NCI-H1105 (cell line): ENCODE measurements around the gene MYLIP.
A peak's percentile ranks its signal among the peaks of the same experiment; 100 is the strongest.
"Not testable (repeated sequence)": the region's sequence is repeated elsewhere in the genome, so short reads cannot be mapped to it uniquely, and the experiment has no call there.

Experiments
- DNase-seq: peaks from one replicate; lab custom pipeline; 2025; lab: John Stamatoyannopoulos, UW

The MYLIP gene

DNA sequence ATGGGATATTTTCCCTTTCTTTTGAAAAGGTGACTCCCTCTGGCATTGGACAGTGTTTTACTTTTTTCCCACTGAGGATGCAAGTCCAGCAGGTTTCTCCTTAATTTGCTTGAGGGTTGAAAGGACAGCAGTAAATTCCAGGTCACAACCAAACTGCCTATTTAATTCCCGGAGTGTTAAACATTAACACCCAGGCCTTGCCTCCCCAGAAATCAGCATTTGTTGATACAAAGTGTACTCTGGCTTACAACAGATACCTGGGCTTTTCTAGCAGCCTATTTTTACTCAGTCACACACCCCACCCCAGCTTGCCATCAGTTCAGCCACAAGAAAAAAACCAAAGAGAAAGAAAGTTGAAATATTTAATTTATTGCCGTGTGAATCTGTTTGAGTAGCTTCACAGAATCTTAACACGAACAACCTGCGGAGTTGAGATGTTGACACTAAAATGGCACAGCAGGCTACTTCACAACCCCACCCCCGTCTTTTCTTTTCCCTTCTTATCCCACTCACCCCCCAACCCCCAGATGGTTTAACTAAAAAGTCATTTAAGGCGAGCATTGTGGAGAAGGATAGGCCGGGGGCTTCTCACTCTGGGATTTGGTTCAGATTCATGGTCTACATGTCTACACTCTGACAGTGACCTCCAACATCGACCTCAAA is 45.7 kb downstream of the MYLIP start:
- DNase-seq: no peak

GRCh38 chr6:16176600-16176999 is 47.7 kb downstream of the MYLIP start:
- DNase-seq: not testable (repeated sequence)

- no peak for DNase-seq
Measured at GRCh38 chr6:16177881-16178280, 49.0 kb downstream of the MYLIP start.

DNA sequence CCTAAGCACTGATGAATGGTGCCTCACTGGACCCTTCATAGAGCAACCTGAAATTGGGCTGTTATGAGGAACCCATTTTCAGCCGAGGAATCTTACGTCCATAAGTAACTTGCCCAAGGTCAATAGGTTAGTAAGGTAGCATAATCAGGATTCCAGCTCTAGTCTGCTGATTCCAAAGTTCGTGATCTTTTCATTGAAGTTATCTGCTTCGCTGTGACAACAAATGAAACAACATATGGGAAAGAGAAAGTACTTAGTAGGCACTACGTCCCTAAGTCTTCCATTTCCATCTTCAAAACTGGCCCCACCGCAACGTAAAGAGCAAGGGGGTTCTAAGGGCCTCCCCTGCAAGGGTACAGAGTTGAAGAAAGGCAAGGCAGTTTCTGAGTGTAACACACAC is 49.5 kb downstream of the MYLIP start:
- DNase-seq: no peak

DNA sequence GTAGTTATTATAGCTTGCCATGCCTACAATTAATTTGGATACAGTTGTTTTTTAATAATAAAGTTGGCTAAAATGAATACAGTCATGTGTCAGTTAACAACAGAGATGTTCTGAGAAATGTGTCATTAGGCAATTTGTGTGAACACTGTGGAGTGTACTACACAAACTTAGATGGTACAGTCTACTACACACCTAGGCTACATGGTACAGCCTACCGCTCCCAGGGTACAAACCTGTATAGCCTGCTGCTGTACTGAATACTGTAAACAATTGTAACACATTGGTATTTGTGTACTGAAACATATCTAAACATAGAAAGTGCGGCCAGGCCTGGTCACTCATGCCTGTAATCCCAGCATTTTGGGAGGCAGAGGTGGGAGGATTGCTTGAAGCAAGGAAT is 50.2 kb downstream of the MYLIP start:
- no peak for DNase-seq

GRCh38 chr6:16179970-16180431 is 51.1 kb downstream of the MYLIP start:
- no peak for DNase-seq

DNA sequence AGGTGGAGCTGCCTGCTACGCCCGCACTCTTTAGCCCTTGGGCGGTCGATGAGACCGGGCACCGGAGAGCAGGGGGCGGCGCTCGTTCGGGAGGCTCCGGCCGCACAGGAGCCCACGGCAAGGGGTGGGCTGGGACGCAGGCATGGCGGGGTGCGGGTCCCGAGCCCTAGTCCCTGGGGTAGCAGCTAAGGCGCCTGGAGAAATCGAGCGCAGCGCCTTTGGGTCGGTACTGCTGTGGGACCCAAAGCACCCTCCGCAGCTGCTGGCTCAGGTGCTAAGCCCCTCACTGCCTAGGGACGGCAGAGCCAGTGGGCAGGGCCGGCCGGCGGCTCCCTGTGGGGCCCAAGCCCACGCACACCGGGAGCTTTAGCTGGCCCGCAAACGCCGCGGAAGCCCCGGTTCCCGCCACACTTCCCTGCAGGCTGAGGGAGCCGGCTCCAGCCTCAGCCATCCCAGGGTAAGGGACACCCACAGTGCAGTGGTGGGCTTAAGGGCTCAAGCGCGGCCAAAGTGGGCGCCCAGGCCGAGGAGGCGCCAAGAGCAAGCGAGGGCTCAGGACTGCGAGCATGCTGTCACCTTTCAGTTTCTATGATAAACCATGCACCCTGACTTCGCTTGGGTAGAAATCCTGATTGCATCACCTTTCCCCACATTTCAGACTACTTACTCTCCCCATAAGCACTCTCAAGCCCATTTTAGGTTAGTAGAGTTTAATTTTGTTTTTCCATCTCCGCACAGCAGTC is 52.0 kb downstream of the MYLIP start:
- DNase-seq: no peak

GRCh38 chr6:16181439-16182297 is 52.8 kb downstream of the MYLIP start:
- DNase-seq: no peak

GRCh38 chr6:16183187-16183664 is 54.3 kb downstream of the MYLIP start:
- DNase-seq: peak; percentile 35

DNA sequence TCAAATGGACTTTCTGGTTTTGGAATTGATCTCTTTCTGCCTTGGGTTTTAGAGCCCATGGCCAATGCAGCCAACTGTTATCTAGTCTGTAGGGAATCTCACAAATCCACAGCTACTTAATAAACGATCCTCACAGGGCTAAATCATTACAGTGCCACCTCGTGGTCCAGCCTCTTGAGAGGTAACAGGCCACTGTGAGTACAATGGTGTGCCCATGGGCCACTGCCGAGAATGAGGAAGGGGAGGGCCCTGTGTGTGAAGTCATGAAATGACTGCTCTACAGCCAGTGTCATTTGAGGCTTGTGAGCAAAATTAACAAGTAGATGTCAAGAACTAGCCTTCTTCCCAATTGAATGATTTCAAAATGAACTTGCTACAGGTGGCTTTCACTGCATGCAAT is 55.2 kb downstream of the MYLIP start:
- DNase-seq: no peak

DNA sequence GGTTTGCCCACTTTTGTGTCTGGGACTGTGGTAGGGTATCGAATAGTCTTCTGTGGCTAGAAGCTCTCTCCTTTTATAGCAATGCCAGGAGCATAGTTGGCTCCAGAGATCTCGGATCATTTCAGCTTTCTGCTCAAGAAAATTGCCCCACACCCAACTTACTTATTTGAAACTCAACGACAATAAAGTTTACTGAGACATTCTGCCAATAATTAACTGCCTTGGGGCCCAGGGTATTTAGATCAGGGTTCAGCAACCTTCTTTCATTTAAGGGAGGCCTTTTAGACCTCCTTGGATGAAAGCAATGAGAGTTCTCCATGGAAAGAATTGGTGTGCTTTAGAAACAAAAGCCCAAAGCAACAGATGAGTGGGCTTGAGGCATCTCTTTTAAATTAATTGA is 55.7 kb downstream of the MYLIP start:
- no peak for DNase-seq

GRCh38 chr6:16187176-16187575 is 58.3 kb downstream of the MYLIP start:
- DNase-seq: no peak

DNA sequence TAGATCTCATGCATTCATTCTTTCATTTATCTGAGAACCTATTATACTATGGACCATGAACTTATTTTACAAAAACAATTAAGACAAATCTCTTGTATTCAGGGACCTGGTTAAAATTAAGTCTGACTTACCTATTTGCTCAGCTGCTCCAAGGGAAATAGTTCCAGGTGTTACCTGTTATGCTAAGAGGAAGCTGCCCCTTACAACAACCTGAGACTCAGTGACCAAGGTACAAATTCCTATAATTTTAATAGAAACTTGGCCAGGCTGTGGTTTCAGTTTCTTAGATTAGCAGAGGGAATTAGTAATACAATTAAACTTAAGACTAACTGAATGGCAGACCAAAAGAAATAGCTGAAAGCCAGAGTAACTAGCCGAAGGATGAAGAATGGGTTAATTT is 61.3 kb downstream of the MYLIP start:
- no peak for DNase-seq

- DNase-seq: no peak
Measured at GRCh38 chr6:16196260-16196983, 67.5 kb downstream of the MYLIP start.

- DNase-seq: no peak
Measured at GRCh38 chr6:16196984-16197546, 68.2 kb downstream of the MYLIP start.
